Hepatic stellate cell (primary cell): Measurements from ENCODE around the gene F13B.
"Not testable (repeated sequence)": the region's sequence is repeated elsewhere in the genome, so short reads cannot be mapped to it uniquely, and the experiment has no call there.

ENCODE experiments used
- DNase-seq: peaks from one replicate; pipeline ENCODE4 v3.0.0; 2011; ENCODE audit warnings: low spot score

The F13B gene

GRCh38 chr1:197042676-197043341 is 24.3 kb downstream of the F13B start:
- no peak for DNase-seq

GRCh38 chr1:197041486-197042353 is 25.3 kb downstream of the F13B start:
- no peak for DNase-seq

- DNase-seq: no peak
Observed at GRCh38 chr1:197036861-197037260, 30.2 kb downstream of the F13B start.

GRCh38 chr1:197034631-197035339 is 32.3 kb downstream of the F13B start:
- not testable (repeated sequence) for DNase-seq

GRCh38 chr1:197029749-197030148 is 37.3 kb downstream of the F13B start:
- DNase-seq: no peak

- no peak for DNase-seq
Observed at GRCh38 chr1:197027359-197027758, 39.7 kb downstream of the F13B start.

- DNase-seq: no peak
Observed at GRCh38 chr1:197024460-197024859, 42.6 kb downstream of the F13B start.

- no peak for DNase-seq
Observed at GRCh38 chr1:197021716-197022115, 45.3 kb downstream of the F13B start.

- no peak for DNase-seq
Observed at GRCh38 chr1:197017558-197018146, 49.4 kb downstream of the F13B start.

GRCh38 chr1:197016751-197017150 is 50.3 kb downstream of the F13B start:
- no peak for DNase-seq

- DNase-seq: no peak
Observed at GRCh38 chr1:197013234-197013633, 53.8 kb downstream of the F13B start.

- no peak for DNase-seq
Observed at GRCh38 chr1:197011614-197012013, 55.4 kb downstream of the F13B start.

- no peak for DNase-seq
Observed at GRCh38 chr1:197008861-197009260, 58.2 kb downstream of the F13B start.

GRCh38 chr1:197003132-197003531 is 63.9 kb downstream of the F13B start:
- DNase-seq: no peak

GRCh38 chr1:197001828-197002227 is 65.2 kb downstream of the F13B start:
- DNase-seq: no peak

GRCh38 chr1:196997423-196997822 is 69.6 kb downstream of the F13B start:
- peak; percentile 52 for DNase-seq

- DNase-seq: no peak
Observed at GRCh38 chr1:196993916-196994315, 73.1 kb downstream of the F13B start.

GRCh38 chr1:196991919-196992651 is 75.0 kb downstream of the F13B start:
- DNase-seq: not testable (repeated sequence)
